Measurements from ENCODE around the gene NOTCH3.

GRCh38 chr19:15120135-15121026, 80.4 kb downstream of the NOTCH3 start:
- TF ChIP-seq FOXP2 (optimal IDR thresholded peaks at IDR 0.05; ENCODE audit: control extremely low read depth, extremely low read length, insufficient read depth) (no peak), EZH2 (IDR thresholded peaks at IDR 0.05) (no peak), POLR2AphosphoS5 (IDR thresholded peaks at IDR 0.05; ENCODE audit: borderline replicate concordance, low read depth, low read length) (no peak)

Measured in SK-N-MC (cell line).